Activated CD8-positive, alpha-beta T cell treated with anti-CD3 and anti-CD28 coated beads for 36 hours (primary cell): ENCODE results near the gene CLDN11. TPM values are rescaled to one million over a fixed set of nuclear protein-coding genes. Genes with fewer than 3 reads are reported as not detected.

Source experiments
- ATAC-seq: fragments of 200-7000 bp; cut with Tn5 transposase; one replicate; pipeline ENCODE4 v1.10.0; 2021; ENCODE audit warnings: mild to moderate bottlenecking, moderate library complexity
- CTCF ChIA-PET: fragments of 350-600 bp; sonication (Branson Sonifier 250); formaldehyde crosslinking; loops from one replicate; lab custom pipeline; 2021; ENCODE audit warnings: antibody characterized with exemption; lab: Charles Lee
- POLR2A ChIA-PET: fragments of 350-600 bp; sonication (Branson Sonifier 250); formaldehyde crosslinking; loops from one replicate; lab custom pipeline; 2021; ENCODE audit warnings: antibody characterized with exemption; lab: Charles Lee
- DNase-seq: peaks from one replicate; pipeline ENCODE4 v3.0.0-alpha.2; 2020
- H3K27ac Mint-ChIP-seq: one replicate; pipeline ENCODE4 v1.8.0; 2021; ENCODE audit warnings: mild to moderate bottlenecking, mixed read lengths
- H3K27me3 Mint-ChIP-seq: one replicate; pipeline ENCODE4 v1.8.0; 2021; ENCODE audit warnings: mixed read lengths
- H3K36me3 Mint-ChIP-seq: one replicate; pipeline ENCODE4 v1.8.0; 2021; ENCODE audit warnings: low read depth, mixed read lengths
- H3K4me1 Mint-ChIP-seq: one replicate; pipeline ENCODE4 v1.8.0; 2021; ENCODE audit warnings: low read depth, mixed read lengths
- H3K4me3 Mint-ChIP-seq: one replicate; pipeline ENCODE4 v1.8.0; 2021; ENCODE audit warnings: mild to moderate bottlenecking, moderate library complexity, mixed read lengths
- H3K9me3 Mint-ChIP-seq: one replicate; pipeline ENCODE4 v1.8.0; 2021; ENCODE audit warnings: mixed read lengths
- intact Hi-C: fragments of 100-400 bp; cut with micrococcal nuclease; formaldehyde crosslinking; loops from one replicate; pipeline ENCODE4 v1.10.0; 2022
- total RNA-seq, 2 experiments: library from RNA; stranded (reverse); gene quantifications; one replicate each; pipeline ENCODE4 v1.2.3, GENCODE V29; 2021
- TF ChIP-seq, protein P1 (sequence below): fragments of 200-600 bp; IDR thresholded peaks from one replicate; pipeline ENCODE4 v1.8.0; 2022; ENCODE audit warnings: antibody characterized with exemption, mild to moderate bottlenecking

CLDN11 gene
- total RNA-seq, 2 experiments from 2014 or later, result not detected

DNA sequence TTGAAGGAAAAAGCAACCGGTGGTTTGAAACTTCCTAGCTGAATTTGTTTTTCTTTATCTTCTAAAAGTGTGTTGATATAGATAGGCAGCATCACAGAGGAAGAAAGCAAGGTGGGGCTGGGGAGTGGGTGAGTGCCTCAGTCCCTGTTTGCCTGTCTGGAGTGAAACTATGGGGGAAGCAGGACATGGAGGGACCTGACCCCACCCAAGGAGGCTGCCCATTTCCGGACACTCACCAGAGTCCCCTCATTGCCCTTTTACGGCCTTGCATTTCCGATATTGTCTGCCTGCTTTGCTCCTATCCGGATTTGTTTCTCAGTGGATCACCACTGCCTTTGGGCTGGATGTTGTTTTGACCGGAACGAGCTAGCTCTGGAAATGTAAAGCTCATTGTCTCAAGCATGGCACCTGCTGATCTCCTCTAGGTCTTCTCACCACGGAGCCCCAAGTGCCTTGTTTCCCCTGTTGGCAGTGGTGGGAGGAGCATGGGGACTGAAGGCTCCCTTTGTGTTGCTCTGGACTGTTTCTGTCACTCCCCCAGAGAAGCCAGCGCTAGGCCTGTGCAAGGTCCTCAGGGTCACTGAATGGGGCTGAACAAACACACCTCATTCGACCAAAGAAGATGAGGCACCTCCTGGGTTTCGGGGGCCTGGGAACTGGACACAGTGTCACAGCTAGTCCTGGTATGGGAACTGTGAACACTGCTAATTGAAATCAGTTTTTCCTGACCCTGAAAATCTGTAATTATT, 7.0 kb downstream of the CLDN11 start:
- Mint-ChIP-seq H3K4me1 (peaks cover 19% of the 10 kb centered on the region), H3K4me3 (no peak overlapping the region), H3K36me3 (no peaks in the 10 kb centered on the region), H3K27ac (no peak overlapping the region), H3K27me3 (peaks cover 15% of the 10 kb centered on the region), H3K9me3 (no peaks in the 10 kb centered on the region)
- ATAC-seq, result no peak
- intact Hi-C loops, result no loop called here
- no peak for DNase-seq
- TF ChIP-seq, protein P1, sequence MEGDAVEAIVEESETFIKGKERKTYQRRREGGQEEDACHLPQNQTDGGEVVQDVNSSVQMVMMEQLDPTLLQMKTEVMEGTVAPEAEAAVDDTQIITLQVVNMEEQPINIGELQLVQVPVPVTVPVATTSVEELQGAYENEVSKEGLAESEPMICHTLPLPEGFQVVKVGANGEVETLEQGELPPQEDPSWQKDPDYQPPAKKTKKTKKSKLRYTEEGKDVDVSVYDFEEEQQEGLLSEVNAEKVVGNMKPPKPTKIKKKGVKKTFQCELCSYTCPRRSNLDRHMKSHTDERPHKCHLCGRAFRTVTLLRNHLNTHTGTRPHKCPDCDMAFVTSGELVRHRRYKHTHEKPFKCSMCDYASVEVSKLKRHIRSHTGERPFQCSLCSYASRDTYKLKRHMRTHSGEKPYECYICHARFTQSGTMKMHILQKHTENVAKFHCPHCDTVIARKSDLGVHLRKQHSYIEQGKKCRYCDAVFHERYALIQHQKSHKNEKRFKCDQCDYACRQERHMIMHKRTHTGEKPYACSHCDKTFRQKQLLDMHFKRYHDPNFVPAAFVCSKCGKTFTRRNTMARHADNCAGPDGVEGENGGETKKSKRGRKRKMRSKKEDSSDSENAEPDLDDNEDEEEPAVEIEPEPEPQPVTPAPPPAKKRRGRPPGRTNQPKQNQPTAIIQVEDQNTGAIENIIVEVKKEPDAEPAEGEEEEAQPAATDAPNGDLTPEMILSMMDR, result no peak
- POLR2A ChIA-PET, result interaction anchor here (0.6 kb wide), 1 partner anchor 114 kb away, joined by 3 read pairs; no protein-coding TSS in a partner anchor
- CTCF ChIA-PET, result interaction anchor here (0.6 to 3.9 kb wide), 4 partner anchors 11 to 385 kb away, joined by 3 to 22 read pairs (median 4); no protein-coding TSS in a partner anchor

DNA sequence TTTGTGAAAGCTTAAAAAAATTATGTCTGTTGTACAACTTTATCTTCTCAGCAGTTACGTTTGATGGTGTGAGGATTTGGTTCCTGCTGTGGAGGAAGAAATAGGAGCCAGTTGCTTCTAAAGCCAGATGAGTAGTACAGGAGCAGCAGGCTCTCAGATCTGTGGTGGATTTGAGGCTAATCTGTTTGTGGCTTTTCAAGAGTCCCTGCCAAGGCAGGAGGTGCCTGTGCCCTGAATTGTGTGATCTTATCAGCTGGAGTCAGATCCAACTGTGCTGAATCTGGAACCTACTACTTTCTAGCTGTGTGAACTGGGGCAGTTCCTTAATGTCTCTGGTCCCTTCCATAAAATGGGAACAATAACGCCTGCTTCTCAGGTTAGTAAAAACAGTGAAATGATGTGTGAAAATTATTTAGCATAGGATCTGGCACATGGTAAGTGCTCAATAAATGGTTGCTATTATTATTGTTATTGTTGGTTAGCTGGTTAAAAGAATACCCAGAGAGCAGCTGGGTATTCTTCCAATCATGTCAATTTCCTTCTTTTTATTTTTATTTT, 7.7 kb downstream of the CLDN11 start:
- intact Hi-C loops, result no loop called here
- Mint-ChIP-seq H3K27me3 (peaks cover 12% of the 10 kb centered on the region), H3K9me3 (no peaks in the 10 kb centered on the region), H3K36me3 (no peaks in the 10 kb centered on the region), H3K4me1 (peaks cover 19% of the 10 kb centered on the region), H3K27ac (no peak overlapping the region), H3K4me3 (no peak overlapping the region)
- ATAC-seq (no peak), DNase-seq (no peak)
- POLR2A ChIA-PET, result interaction anchor here (0.6 kb wide), 1 partner anchor 115 kb away, joined by 3 read pairs; no protein-coding TSS in a partner anchor
- TF ChIP-seq, protein P1, result no peak
- CTCF ChIA-PET, result interaction anchor here (0.6 to 3.9 kb wide), 4 partner anchors 12 to 384 kb away, joined by 3 to 22 read pairs (median 4); no protein-coding TSS in a partner anchor

- no peak for ATAC-seq
- TF ChIP-seq, protein P1, result no peak
- ChIA-PET POLR2A (no interaction called here), CTCF (no interaction called here)
- Mint-ChIP-seq H3K4me1 (peaks cover 19% of the 10 kb centered on the region), H3K36me3 (no peaks in the 10 kb centered on the region), H3K9me3 (no peaks in the 10 kb centered on the region), H3K4me3 (no peak overlapping the region), H3K27me3 (peaks cover 8% of the 10 kb centered on the region), H3K27ac (no peak overlapping the region)
- no peak for DNase-seq
- intact Hi-C loops, result no loop called here
Observed at GRCh38 chr3:170428095-170428494, 9.4 kb downstream of the CLDN11 start.

- H3K4me3 Mint-ChIP-seq, result no peak overlapping the region
- H3K4me1 Mint-ChIP-seq, result peaks cover 19% of the 10 kb centered on the region
- no peak overlapping the region for H3K27ac Mint-ChIP-seq
- peaks cover 4% of the 10 kb centered on the region for H3K27me3 Mint-ChIP-seq
- CTCF ChIA-PET, result interaction anchor here (3.4 kb wide), 1 partner anchor 15 kb away, joined by 21 read pairs; no protein-coding TSS in a partner anchor
- intact Hi-C loops, result no loop called here
- H3K36me3 Mint-ChIP-seq, result no peaks in the 10 kb centered on the region
- TF ChIP-seq, protein P1, result no peak
- no peaks in the 10 kb centered on the region for H3K9me3 Mint-ChIP-seq
- POLR2A ChIA-PET, result no interaction called here
- DNase-seq (no peak), ATAC-seq (peak; percentile 42)
Observed at GRCh38 chr3:170429050-170429449, 10.4 kb downstream of the CLDN11 start.

DNA sequence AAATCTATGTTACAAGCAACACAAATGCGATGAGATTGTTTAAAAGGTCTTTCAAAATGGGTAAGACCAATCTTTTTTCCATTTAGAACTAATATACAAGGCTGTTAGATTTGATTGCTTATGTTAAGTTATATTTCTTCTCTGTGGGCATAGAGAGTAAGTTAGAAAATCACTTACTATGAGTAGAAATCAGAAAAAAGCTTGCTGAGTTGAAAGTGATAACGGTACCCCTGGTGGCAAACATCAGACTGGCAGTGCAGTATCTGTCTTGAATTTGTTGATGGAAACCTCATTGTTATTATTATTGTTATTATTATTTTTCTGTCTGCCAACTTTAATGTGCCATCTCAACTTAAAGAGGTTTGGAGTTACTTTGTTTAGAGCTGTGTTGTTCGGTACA, 12.4 kb downstream of the CLDN11 start:
- H3K27ac Mint-ChIP-seq, result no peak overlapping the region
- intact Hi-C loops, result no loop called here
- no peaks in the 10 kb centered on the region for H3K36me3 Mint-ChIP-seq
- H3K27me3 Mint-ChIP-seq, result peaks cover 1% of the 10 kb centered on the region
- CTCF ChIA-PET, result interaction anchor here (1.2 to 3.4 kb wide), 3 partner anchors 17 to 74 kb away, joined by 3 to 21 read pairs (median 3); partner anchors contain the start of gene SKIL
- H3K4me3 Mint-ChIP-seq, result no peak overlapping the region
- POLR2A ChIA-PET, result interaction anchor here (0.7 kb wide), 1 partner anchor 533 kb away, joined by 3 read pairs; no protein-coding TSS in a partner anchor
- no peak for ATAC-seq
- TF ChIP-seq, protein P1, result no peak
- no peaks in the 10 kb centered on the region for H3K9me3 Mint-ChIP-seq
- no peak for DNase-seq
- H3K4me1 Mint-ChIP-seq, result peaks cover 19% of the 10 kb centered on the region
